Stimulated activated CD8-positive, alpha-beta memory T cell treated with anti-CD3 and anti-CD28 coated beads, Interleukin-15, amount 100 ng/mL, for 1 hour (primary cell): Measurements from ENCODE around the gene DLG5.
"Not testable (repeated sequence)": the region's sequence is repeated elsewhere in the genome, so short reads cannot be mapped to it uniquely, and the experiment has no call there.

Experiments used
- DNase-seq: peaks from one replicate; pipeline ENCODE4 v3.0.0-alpha.2; 2020; ENCODE audit warnings: low read depth

Gene DLG5

DNA sequence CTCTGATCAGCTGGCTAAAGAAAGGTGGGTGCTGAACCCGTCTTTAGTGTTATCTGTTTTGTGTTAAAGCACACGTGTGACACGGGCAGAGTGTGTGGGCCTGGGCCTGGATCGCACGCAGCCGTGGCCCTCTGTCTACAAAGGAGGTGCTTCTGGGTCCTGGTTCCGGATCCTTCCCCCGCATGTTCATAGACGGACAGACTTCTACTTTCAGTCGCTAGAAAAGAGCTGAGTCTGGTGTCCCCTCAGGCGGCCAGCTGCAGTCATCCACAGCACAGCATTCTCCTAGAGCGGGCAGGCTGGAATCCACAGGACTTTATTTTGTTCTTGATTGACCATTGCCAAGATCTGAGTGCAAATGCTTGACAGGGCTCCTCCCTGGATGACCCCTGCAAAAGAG, 134.4 kb downstream of the DLG5 start:
- no peak for DNase-seq

DNA sequence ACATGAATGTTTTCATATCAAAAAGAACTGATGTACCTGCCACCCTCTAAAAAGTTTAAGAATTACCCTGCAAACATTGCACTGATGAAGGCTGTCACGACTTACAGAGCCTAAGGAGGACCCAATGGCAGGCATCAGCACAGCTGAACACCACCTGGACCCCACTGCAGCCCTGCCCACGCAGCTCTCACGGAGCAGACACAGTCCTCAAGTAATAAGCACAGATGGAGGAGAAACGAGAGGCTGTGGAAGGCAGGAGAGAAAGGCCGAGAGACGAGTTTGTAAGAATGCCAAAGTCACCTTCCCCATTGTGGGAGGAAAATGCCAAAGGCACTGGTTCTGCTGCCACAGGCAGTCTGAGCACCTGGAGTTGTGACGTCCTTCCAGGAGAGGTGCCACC, 135.0 kb downstream of the DLG5 start:
- no peak for DNase-seq

DNA sequence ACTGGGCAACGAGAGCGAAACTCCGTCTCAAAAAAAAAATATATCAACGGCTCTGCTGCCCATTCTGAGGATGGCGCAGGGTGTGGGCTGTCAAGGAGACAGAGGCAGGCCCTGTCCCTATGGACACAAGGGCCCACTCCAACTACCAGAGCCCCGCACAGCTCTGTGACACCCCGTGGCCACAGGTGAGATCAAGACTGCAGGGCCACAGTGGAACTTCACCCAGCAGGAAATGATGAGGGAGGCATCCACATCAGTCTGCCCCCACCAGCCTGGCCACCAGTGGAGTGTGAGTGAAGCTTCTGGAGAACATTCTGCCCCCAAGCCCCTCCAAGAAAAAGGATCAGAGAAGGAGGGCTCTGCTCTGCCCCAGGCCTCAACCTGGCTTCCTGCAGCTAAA, 136.7 kb downstream of the DLG5 start:
- no peak for DNase-seq

DNA sequence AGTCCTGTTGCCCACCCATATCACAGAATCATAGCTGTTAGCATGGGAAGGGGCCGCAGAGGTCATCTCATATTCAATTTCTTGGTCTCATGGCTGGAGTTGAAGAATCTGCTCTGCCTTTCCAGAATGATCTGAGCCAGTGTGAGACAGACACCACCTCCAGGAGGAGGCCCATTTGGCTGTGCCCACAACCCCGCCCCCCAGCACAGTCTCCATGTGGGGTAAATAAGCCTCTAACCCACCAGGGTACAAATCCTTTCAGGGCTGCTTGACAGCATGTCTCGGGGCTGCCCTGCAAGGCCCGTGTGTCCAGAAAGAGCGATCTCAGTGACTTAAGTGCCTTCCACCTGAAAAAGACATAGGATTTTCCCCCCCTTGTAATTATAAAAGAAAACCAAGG, 137.5 kb downstream of the DLG5 start:
- no peak for DNase-seq

DNA sequence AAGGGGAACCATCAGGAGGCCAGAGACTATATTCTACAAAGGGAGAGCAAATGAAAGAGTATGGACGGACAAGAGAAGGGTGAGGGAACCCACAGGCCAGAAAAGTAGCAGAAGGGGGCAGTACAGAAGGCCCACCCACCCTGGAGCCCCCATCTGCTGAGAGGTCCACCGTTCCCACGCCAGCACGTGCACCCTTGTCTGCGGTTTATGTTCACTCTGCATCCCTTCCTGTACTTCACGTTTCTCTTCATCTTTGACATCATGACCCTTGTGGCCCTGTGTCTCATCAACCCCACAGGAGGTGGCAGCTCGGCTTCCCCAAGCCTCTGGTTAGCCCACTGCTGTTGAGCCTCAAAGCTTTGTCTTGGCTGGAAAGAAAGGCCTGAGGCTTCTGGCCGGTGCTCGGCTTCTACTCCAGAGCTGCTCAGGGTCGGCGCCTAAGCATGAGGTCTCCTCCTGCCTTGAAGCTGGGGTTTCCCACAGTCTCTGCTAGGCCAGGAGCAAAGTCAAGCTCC, 138.0 kb downstream of the DLG5 start:
- no peak for DNase-seq

DNA sequence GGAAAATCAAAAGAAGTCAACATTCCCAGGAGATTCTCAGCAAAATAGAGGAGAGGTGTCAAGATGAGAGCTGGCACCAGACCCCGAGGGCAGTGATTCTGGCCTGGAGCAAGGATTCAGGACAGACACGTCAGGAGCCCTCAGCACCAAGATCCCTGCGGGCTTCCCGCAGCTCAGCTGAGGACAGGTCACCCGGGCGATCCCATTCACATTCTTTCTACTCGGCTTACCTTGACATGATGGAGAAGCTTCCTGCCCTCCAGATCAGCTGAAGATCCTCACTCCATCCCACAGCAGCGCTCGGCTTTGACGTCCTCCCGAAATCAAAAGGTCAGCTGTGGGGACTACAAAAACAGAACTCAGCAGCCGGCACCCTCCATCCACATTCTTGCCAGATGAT, 139.1 kb downstream of the DLG5 start:
- no peak for DNase-seq

DNA sequence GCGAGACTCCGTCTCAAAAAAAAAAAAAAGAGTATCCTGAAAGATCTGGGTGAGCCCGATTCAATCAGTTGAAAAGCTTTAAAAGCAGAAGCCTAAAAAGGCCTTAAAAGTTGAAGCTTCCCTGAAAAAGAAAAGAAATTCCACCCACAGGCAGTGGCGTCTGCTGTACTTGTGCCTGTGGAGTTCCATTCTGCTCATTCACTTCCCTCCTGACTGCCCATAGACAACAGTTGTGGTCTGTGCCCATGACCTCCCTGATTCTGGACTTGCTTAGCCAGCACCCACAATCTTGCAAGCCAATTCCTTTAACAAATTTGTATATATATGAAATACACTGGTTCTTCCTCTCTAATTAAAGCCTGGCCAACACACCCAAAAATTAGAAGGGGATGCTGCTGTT, 141.7 kb downstream of the DLG5 start:
- DNase-seq, result no peak

DNA sequence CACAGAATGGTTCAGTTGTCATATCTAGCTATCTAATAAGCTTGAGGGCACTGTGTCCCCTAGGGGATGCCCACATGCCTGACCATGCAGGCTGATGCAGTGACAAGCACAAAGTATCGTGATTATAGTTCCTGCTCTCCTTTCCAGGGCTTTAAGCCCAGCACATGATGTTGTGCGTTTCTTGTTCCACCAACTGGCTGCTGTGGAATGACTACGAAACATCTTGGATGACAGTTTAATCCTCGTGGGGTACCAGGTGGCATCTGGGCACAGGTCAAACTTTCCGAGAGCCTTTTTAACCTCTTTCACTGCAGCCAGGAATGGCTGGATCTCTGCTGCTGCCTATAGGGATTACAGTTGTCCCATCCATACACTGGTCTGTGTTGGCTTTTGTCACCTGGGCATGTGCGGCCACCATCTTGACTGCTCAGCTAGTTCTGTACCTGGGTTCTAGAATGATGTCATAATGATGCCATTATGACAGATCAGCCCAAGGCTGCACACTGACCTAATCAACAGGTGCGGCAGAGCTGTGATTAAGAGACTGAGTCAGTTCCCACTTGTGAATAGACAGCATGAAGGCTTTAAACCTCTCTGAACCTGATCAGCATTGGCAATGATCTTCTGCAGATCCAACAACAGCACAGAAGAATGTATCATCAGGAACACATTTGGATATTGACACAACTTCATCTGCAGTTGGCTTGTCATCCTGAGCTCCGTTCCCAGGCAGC, 144.1 kb downstream of the DLG5 start:
- DNase-seq, result no peak

DNA sequence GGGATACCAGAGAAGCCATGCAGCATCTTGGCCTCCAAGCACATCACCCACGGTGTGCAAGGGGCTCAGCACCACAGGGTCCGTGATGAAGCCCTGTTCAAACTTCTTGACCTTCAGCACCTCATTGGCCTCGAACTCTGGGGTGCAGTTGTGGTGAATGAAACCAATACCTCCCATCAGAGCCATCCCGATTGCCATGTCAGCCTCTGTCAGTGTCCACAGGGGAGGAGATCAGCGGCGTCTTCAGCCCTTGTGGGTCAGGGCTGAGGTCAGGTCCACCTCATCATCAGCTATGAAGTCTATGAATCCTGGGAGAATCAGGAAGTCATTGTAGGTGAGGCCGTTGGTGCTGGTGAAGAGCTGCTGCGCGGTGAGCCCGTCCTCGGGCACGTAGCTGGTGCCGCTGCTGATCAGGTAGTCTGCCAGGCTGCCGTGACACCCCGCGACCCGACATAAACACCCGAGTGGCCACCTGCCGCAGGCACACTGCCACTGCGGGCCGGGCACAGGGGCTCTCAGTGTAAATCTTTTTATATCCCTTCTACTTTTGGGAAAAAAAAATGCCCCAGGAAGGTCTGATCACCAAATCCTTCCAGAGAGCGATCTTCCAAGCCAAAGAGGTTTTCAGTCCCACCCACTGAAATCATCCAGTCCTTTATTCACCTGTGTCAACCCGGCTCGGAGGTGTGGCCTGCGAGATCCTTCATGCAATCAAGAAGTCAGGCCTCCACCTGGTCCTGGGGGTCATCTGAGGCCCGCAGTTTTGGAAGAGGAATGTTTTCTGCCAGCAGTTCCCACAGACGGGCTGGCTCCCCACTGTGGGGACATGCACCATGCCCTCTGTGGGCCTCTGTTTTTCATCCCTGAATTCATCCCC, 144.9 kb downstream of the DLG5 start:
- DNase-seq, result no peak

DNA sequence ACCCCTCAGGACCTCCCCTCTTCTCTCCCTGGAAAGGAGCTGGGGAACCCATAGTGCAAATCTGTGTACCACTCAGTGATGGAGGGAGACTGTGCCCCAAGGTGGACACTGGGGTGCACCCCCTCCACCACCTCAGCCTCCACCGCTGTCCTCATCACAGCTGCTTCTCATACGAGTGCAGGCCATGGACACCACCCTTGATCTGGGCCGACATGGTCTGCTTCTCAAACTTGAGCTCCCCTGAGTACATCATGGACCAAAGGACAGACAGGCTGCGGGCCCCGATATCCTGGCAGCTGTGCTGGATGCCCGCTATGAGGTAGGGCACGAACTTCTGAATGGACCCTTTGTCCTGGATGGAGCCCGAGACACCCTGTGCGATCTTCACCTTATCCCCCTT, 146.4 kb downstream of the DLG5 start:
- DNase-seq, result no peak

DNA sequence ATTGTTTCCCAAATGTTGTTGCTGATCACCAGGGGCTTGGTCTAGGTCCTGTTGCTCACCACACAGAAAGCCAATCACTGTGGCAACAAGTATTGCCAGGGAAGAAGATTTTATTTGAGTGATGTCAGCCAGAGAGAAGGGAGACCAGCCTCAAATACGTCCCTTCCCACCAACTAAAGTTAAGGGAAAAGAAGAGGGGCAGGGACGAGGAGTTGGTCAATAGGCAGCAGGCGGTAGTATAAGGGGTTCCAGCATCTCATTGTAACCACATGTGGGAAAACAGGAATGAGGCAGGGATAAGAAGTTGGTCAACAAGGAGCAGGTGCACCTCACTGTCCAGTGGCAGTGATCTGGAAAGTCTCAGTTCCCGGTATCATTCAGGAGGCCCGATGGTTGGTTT, 150.1 kb downstream of the DLG5 start:
- no peak for DNase-seq

DNA sequence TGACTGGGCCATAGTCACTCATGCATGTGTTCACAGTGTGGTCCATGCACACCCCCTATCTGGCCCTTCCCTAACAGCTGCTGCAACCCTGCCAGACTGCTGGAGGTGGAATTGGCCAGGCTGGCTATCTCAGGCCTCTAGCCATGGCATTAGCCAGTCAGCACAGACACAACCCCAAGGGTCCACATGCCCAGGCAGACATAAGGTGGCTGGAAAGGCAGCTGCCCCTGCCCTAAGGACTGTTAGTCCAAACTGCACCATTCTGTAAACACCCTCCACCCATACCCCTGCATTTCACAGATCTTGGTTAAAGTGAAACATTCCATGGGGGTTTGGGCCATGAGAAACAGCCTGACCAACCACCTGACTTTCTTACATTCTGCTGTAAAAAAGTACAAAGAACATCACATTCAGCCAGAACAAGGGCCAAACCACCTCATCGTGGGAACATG, 151.6 kb downstream of the DLG5 start:
- no peak for DNase-seq

DNA sequence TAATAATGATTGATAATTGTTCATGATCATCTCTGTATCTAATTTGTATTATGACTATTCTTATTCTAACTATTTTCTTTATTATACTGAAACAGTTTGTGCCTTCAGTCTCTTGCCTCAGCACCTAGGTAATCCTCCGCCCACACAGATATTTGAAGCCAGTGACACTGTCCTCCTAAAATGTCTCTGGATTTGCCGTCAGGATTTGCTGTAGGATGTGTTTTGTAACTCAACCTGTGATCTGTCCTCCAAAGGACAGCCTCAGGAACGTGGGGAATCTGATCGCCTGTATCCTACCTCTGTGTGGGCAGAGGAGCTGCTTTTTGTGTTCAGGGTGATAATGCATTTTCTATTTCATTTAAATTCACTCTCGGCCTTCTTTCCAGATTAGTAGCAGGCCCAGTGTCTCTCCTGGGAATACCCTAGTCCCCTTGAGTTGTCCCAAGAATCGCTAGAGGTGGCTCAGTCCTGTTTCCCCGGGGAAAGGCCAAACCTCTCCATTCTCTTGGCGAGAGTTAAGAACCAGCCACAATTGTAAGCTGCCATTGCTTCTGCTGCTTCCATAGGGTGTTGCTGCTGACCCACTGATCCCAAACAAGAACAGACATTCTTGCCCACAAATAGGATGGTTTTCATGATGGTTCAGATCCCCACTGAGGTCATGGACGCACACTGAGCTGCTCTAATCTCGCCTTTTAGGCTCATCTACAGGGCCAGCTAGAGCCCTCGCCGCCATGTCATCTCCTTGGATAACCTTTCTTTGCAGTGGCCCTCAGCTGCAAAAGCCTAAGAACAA, 152.7 kb downstream of the DLG5 start:
- DNase-seq, result no peak

DNA sequence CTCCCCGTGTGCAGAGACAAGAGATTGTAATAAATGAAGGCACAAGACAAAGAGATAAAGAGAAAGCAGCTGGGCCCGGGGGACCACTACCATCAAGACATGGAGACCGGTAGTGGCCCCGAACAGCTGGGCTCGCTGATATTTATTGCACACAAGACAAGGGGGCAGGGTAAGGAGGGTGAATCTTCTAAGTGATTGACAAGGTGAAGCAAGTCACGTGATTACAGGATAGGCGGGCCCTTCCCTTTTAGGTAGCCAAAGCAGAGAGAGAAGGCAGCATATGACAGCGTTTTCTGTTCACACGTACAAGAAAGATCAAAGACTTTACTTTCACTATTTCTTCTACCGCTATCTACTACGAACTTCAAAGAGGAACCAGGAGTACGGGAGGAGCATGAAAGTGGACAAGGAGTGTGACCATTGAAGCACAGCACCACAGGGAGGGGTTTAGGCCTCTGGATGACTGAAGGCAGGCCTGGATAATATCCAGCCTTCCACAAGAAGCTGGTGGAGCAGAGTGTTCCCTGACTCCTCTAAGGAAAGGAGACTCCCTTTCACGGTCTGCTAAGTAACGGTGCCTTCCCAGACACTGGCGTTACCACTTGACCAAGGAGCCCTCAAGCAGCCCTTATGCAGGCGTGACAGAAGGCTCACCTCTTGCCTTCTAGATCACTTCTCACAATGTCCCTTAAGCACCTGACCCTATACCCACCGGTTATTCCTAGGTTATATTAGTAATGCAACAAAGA, 153.5 kb downstream of the DLG5 start:
- not testable (repeated sequence) for DNase-seq

DNA sequence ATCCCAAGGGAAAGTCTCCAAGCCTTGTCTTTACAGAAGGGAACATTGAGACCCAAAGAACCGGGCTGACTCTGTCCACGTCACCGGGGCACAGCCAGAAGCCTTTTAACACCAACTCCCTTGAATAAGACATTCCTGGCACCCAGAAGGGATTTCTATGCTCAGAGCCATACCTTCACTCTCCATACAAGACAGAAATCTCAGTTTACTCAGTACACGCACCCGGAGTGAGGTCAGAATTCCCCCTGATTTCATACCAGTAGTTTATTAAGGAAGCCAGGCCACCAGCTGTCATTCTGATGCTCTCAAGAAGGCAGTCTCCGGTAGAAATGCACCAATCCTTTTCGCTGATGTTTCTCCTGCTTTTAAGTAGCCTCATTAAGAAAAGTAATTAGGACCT, 154.7 kb downstream of the DLG5 start:
- no peak for DNase-seq

DNA sequence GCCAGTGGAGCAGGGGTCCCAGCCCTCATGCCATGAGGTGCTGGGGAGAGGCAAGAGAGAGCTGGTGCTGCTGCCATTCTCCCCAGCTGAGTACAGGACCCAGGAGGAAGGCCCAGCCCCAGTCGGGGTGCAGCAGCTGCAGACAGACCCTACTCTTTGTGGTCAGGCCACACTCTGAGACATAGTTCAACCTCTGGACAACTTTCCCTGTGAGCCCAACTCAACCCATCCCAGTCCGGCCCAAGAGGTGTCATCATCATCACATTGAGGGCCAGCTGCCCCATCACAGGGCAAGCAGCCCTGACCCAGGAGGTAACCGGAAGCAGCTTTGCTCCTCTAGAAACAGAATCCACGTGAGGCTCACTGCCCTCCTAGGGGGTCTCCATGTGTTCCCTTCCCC, 155.1 kb downstream of the DLG5 start:
- DNase-seq, result no peak

DNA sequence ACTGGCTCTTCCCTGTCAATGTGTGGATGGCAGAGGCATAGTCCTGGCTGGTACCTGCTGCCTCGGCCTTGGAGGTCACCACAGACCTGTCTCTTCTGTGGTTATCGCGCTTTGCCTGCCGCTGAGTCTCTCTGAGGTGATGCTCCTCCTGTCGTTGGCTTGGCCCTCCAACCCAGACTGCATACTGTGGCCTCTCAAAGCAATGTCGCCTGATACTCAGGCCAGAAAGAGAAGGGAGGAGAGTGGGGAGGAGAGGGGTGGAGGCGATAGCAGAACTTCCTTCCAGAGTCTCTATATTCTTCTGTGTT, 155.7 kb downstream of the DLG5 start:
- no peak for DNase-seq

DNA sequence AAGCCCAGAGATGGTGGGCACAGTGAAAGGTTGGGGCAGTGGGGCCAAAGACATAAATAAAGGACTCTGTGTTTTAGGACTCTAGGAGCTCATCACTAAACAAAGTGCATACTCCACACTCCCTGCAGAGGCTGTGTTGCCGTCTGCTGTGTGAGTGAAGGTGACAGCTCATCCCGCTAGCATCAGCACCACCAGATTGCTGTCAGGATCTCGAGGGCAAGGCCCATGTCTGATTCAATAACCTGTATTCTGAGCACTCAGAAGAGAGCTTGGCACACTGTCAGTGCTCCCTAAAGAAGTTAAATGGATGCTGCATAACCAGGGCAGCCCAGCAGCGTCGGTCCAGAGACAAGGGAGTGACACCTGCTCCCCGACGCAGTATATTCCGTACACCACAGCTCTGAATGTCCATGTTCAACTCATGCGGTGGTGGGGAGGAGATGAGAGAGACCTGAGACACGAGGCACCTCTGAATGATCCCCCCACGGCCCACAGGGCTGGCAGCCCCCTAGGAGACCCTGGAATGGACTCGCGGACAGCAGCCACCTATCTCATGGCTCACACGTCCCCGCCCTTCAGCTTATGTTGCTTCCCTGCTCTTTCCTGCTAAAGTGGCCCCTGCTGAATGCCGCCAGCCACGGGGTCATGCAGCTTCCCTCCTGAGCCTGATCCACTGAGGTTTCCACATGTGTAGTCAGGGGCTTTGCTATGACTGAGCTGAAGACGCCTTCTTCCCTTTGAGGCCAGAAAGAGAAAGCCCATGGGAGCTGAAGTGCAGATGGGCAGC, 156.3 kb downstream of the DLG5 start:
- DNase-seq, result no peak

DNA sequence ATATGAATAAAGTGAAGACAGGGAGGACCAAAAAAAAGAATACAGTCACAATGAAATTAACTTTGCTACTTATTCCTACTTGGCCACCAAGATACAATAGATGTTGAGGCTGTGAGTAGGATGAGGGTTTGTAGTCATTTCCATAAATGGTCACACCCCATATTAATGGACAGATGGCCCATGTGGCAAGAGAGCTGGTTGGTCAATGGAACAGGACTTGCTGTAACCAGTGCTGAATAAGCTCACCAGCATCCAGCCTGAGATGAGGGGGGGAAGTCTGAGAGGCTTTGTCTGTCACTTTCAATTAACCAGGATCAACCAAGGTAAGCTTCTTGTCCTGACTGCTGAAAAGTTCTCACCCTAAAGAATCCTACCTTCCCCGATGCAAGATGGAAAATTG, 158.5 kb downstream of the DLG5 start:
- no peak for DNase-seq

DNA sequence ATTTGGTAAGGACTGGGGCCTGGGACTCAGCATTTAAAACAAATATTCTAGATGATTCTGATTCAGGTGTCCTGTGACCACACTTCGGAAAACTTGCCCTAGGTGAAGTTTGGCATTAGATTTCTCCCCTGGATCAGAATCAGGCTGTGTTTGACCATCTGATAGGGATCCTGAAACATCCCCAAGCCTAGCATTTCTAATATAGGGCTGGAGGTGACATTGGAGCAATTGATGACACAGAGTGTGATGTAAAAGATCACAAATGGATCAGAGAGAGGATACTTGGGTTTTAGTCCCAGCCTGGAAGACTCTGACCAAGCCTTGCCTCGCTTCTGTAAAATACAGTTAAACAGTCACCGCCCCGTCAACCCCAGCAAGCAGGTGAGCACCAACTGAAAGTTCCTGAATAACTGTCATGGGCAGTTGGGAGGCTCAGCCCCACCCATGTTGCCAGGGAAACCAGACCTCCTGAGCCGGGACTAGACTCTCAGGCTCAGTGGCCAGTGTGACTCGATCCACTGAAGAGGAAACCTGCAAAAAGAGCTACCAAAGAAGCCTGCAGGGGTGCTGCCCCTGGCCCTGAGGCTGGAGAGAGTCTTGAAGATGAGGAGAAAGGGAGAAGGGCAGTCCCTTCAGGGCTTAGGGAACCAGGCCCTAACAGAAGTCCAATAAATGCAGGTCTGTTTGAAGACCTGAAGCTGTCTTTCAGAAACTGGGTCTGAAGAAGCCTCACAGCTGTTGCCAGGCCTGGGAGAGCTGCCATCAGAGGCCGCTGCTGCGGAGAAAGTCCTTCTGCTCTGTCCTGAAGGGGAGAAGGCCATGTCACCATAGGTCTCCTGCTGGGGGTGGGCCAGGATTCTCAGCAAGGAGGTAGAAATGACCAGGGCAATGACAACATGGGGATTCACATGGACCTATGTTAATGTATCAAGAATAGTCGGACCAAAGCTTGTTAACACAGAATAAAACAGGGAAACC, 162.8 kb downstream of the DLG5 start:
- DNase-seq, result no peak
